Heart left ventricle (tissue), 16 donors: ENCODE measurements around the gene ZNF500. TPM values are rescaled to one million over a fixed set of nuclear protein-coding genes. Genes with fewer than 3 reads are reported as not detected.

ENCODE experiments used
- ATAC-seq, 4 donors: fragments of 200-7000 bp; cut with Tn5 transposase; one replicate each; pipeline ENCODE4 v1.9.1; 2020 to 2022; ENCODE audit warnings: moderate library complexity in 4 of 4, mild to moderate bottlenecking in 3 of 4, moderate number of reproducible peaks in 1 of 4
- DNase-seq, 5 donors: peaks; one replicate each; pipeline ENCODE4 v3.0.0-alpha.2; 2020
- H3K27ac ChIP-seq, 12 donors: fragments of 200-600 bp; sonication (generic) in 4 of 12; one replicate each; pipeline versions ENCODE4 v1.5.0 to v1.8.0; 2016 to 2022; ENCODE audit warnings: mild to moderate bottlenecking in 2 of 12
- H3K27me3 ChIP-seq, 9 donors: fragments of 200-600 bp; sonication (generic) in 2 of 9; one replicate each; pipeline versions ENCODE4 v1.5.1 to v1.8.0; 2016 to 2022; ENCODE audit warnings: mild to moderate bottlenecking in 3 of 9
- H3K36me3 ChIP-seq, 9 donors: fragments of 200-600 bp; sonication (generic) in 2 of 9; one replicate each; pipeline versions ENCODE4 v1.5.0 to v1.8.0; 2018 to 2022; ENCODE audit warnings: mild to moderate bottlenecking in 2 of 9
- H3K4me1 ChIP-seq, 12 donors: fragments of 200-600 bp; sonication (generic) in 4 of 12; one replicate each; pipeline versions ENCODE4 v1.5.0 to v1.8.0; 2016 to 2022; ENCODE audit warnings: mild to moderate bottlenecking in 3 of 12
- H3K4me3 ChIP-seq, 12 donors: fragments of 200-600 bp; sonication (generic) in 4 of 12; one replicate each; pipeline versions ENCODE4 v1.5.0 to v1.8.0; 2017 to 2022; ENCODE audit warnings: mild to moderate bottlenecking in 9 of 12, moderate library complexity in 4 of 12
- H3K9me3 ChIP-seq, 12 donors: fragments of 200-600 bp; sonication (generic) in 4 of 12; one replicate each; pipeline versions ENCODE4 v1.5.0 to v1.8.0; 2016 to 2022; ENCODE audit warnings: mild to moderate bottlenecking in 1 of 12
- POLR2A ChIP-seq, 2 donors: fragments of 450-650 bp; IDR thresholded peaks; one replicate each; pipeline ENCODE4 v1.6.1; 2017; ENCODE audit warnings: antibody characterized with exemption in 2 of 2, mild to moderate bottlenecking in 2 of 2, moderate library complexity in 2 of 2
- WGBS, 4 donors: extraction: QIAGEN DNeasy Blood & Tissue Kit in 2 of 4; methylation state at CpG; one replicate each; pipeline versions ENCODE4 v1.1.5 to v1.1.7; 2013 to 2018; 5-methylcytosine and 5-hydroxymethylcytosine counted together
- intact Hi-C, 10 donors: fragments of 100-400 bp; cut with DNase I; formaldehyde crosslinking; loops; one replicate each; pipeline versions ENCODE4 v1.11.1 to v1.14.2; 2022
- polyA plus RNA-seq, 2 donors: library from polyadenylated mRNA; stranded (reverse); fragments of 200-250 nt; gene quantifications; one replicate each; pipeline ENCODE4 v1.2.3, GENCODE V29; 2013
- total RNA-seq, 9 donors: library from RNA; depleted of rRNA in 2 of 9; stranded (reverse); fragments of >200 nt in 2 of 9; fragmentation: NEBNext Ultra II Directional in 3 of 9; extraction: Animal tissue kit (Norgen Biotek cat#: 25700) in 3 of 9; gene quantifications; one replicate each; pipeline versions ENCODE4 v1.1.0 to v1.2.4, GENCODE V29; 2016 to 2023
- TF ChIP-seq, protein P1 (sequence below), 12 donors: fragments of 200-600 bp; sonication (generic) in 4 of 12; IDR thresholded peaks; one replicate each; pipeline versions ENCODE4 v1.5.0 to v1.8.0; 2018 to 2022; ENCODE audit warnings: antibody characterized with exemption in 12 of 12, mild to moderate bottlenecking in 5 of 12
- donor health status: ischemic (EF 13 %, LVEDD 7.1; RV severe dilation, severe dysfunction).
- donor health status: healthy with polysubstance abuse.
- donor health status: DM: no; HTN: yes; CAD: no.
- donor health status: DM: no; HTN: no; CAD: no.
- donor health status: ischemic (EF 25% LVEDD 6.9; RV normal size, moderate dysfunction).
- donor health status: ischemic (EF 25% LVEDD 5.7; RV mildly dilated, moderate dysfunction).
- donor health status: healthy.
- donor health status: DM: yes; HTN: yes; CAD: no.
- donor health status: ischemic (EF 35%, LVEDD 5.7; RV mildly dilated, moderate dysfunction).
- donor health status: nonischemic (EF 11% LVEDD 7.7; RV severe dilation, severe dysfunction).
- donor health status: DM: yes; HTN: yes; CAD: no.
- donor health status: PGD.
- donor health status: ischemic (EF 29% LVEDD 5.4; RV normal size, mild dysfunction).
- donor health status: nonischemic (EF 23%, LVEDD 6.1; RV moderate dilation, normal function).

Gene ZNF500
- total and polyA plus RNA-seq, 11 donors: 4.8 to 11.6 (median 6.5) TPM

DNA sequence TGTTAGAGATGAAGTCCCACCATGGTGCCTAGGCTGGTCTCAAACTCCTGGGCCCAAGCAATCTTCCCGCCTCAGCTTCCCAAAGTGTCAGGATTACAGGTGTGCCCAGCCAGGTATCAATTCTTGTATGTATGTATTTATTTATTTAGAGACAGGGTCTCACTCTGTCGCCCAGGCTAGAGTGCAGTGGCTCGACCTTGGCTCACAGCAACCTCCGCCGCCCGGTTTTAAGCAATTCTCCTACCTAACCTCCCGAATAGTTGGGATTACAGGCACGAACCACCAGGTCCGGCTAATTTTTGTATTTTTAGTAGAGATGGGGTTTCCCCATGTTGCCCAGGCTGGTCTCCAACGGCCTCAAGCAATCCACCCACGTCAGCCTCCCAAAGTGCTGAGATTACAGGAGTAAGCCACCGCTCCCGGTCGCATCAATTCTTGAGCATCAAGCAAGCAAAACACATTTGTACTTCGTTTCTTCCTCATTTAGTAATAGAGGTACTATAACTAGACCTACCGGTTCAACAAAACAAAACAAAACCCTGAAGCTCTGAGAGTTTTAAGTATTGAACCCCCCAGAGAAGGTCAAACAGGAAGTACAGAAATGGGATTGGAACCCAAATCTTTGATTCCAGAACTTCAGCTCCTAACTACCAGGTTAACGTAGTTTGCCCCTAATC, 1.0 kb upstream of the ZNF500 start:
- intact Hi-C loops: loop anchor here in 7 of 10 donors (1.0 to 10.0 kb wide), 8 partner anchors 33 to 187 kb away; partner anchors contain the start of genes ANKS3 (in 3 of the 7), DNAAF8 (in 3 of the 7), ROGDI (in 3 of the 7) and GLYR1 (in 1 of the 7)
- H3K4me3 ChIP-seq: peak overlapping the region; percentile 36 to 94 (median 84)
- DNase-seq (peak in 1 of 5 donors; percentile 43), ATAC-seq (no peak)
- peaks cover 9 to 37% (median 32%) of the 10 kb centered on the region in 12 donors for H3K4me1 ChIP-seq
- WGBS, 4 donors: 50 to 60% (median 58%) methylated on average over 17 of the region's 17 CpGs
- no peaks in the 10 kb centered on the region for H3K9me3 ChIP-seq
- peaks cover 0 to 24% (median 21%) of the 10 kb centered on the region in 9 donors for H3K36me3 ChIP-seq
- H3K27me3 ChIP-seq: no peaks in the 10 kb centered on the region
- peak overlapping the region; percentile 70 to 90 (median 88) for H3K27ac ChIP-seq
- TF ChIP-seq POLR2A (IDR thresholded peaks at IDR 0.05): no peak
- TF ChIP-seq, protein P1, sequence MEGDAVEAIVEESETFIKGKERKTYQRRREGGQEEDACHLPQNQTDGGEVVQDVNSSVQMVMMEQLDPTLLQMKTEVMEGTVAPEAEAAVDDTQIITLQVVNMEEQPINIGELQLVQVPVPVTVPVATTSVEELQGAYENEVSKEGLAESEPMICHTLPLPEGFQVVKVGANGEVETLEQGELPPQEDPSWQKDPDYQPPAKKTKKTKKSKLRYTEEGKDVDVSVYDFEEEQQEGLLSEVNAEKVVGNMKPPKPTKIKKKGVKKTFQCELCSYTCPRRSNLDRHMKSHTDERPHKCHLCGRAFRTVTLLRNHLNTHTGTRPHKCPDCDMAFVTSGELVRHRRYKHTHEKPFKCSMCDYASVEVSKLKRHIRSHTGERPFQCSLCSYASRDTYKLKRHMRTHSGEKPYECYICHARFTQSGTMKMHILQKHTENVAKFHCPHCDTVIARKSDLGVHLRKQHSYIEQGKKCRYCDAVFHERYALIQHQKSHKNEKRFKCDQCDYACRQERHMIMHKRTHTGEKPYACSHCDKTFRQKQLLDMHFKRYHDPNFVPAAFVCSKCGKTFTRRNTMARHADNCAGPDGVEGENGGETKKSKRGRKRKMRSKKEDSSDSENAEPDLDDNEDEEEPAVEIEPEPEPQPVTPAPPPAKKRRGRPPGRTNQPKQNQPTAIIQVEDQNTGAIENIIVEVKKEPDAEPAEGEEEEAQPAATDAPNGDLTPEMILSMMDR (IDR thresholded peaks at IDR 0.05): no peak

DNA sequence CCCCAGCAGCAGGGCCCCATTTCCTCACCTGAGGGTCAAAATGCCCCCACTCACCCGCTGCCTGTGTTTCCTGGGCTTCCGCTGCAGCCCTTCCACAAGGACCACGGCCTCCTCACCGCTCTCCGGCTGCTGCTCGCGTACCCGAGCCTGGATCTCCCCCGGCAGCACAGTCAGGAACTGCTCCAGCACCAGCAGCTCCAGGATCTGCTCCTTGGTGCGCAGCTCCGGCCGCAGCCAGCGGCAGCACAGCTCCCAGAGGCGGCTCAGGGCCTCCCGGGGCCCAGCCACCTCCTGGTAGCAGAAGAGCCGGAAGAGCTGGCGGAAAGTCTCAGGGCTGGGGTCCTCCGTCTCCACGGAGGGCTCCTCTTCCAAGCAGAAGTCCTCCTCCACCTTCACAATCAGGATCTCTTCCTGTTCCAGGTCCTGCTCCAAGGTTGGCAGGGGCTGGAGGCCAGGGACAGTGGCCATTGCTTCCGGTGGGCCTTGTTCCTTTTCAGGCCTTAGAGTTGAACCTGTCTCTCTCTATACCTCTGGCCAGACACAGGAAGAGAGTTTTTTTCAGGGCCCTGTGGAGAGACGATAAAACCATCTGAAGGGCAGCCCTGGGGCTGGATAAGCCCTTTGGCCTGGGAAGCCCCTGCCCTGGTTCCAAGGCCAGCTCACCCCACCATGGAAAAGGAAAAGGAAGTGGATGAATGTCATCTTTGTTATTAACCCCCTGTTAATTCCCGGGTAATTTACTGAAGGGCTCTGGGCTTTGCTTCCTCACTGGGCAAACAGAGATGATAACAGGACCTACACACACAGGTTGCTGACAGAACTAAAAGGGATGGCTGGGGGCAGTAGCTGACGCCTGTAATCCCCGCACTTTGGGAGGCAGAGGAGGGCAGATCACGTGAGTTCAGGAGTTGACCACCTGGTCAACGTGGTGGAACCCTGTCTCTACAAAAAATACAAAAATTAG, 1.2 kb downstream of the ZNF500 start:
- WGBS, 4 donors: 60 to 67% (median 65%) methylated on average over 26 of the region's 26 CpGs
- intact Hi-C loops: loop anchor here in 5 of 10 donors (2.0 to 10.0 kb wide), 5 partner anchors 31 to 189 kb away; partner anchors contain the start of genes ROGDI (in 2 of the 5), ANKS3 (in 1 of the 5), DNAAF8 (in 1 of the 5) and GLYR1 (in 1 of the 5)
- no peaks in the 10 kb centered on the region for H3K27me3 ChIP-seq
- peak overlapping the region in 9 of 12 donors; percentile 10 to 90 (median 88) for H3K27ac ChIP-seq
- TF ChIP-seq, protein P1 (IDR thresholded peaks at IDR 0.05): no peak
- TF ChIP-seq POLR2A (IDR thresholded peaks at IDR 0.05): no peak
- H3K36me3 ChIP-seq: peaks cover 0 to 45% (median 39%) of the 10 kb centered on the region in 9 donors
- H3K9me3 ChIP-seq: no peaks in the 10 kb centered on the region
- DNase-seq (no peak), ATAC-seq (no peak)
- peaks cover 9 to 37% (median 32%) of the 10 kb centered on the region in 12 donors for H3K4me1 ChIP-seq
- peak overlapping the region in 11 of 12 donors; percentile 76 to 97 (median 89) for H3K4me3 ChIP-seq

DNA sequence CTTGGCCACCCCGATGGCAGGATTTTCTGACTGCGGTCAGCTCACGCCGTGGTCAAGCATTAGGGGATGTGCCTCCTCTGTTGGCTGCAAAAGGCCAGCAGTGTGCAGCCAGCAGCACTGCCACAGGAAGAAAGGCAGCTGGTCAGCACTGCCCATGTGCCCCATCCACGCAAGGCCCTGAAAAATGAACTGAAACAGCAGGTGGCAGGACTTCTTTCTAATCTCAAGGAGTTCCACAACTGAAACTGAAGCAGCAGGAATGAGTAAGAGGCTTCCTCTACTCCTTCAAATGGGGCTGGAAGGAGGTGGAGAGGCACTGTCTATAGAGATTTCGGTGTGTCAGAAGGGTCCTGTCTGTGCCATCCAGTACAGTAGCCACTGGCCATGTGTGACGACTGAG, 3.2 kb downstream of the ZNF500 start:
- DNase-seq (no peak), ATAC-seq (no peak)
- WGBS, 4 donors: 81 to 94% (median 92%) methylated on average over 7 of the region's 7 CpGs
- no peak overlapping the region for H3K4me3 ChIP-seq
- TF ChIP-seq, protein P1 (IDR thresholded peaks at IDR 0.05): no peak
- TF ChIP-seq POLR2A (IDR thresholded peaks at IDR 0.05): no peak
- intact Hi-C loops: loop anchor here in 1 of 10 donors (10.0 kb wide), 1 partner anchor 191 kb away; the partner anchor contains the start of gene SEC14L5
- H3K27ac ChIP-seq: no peak overlapping the region
- H3K4me1 ChIP-seq: peaks cover 9 to 33% (median 28%) of the 10 kb centered on the region in 12 donors
- no peaks in the 10 kb centered on the region for H3K27me3 ChIP-seq
- peaks cover 3 to 65% (median 58%) of the 10 kb centered on the region in 9 donors for H3K36me3 ChIP-seq
- no peaks in the 10 kb centered on the region for H3K9me3 ChIP-seq
